Measurements from ENCODE around the gene SMIM22. TPM values are rescaled to one million over a fixed set of nuclear protein-coding genes. Genes with fewer than 3 reads are reported as not detected.

SMIM22 gene
- total RNA-seq, 1 donor = not detected

GRCh38 chr16:4788489-4788889, 6.7 kb upstream of the SMIM22 start:
- H3K4me3 ChIP-seq (ENCODE audit: low read depth, low read length) = no peak overlapping the region
- DNase-seq (ENCODE audit: low read depth) = no peak
- TF ChIP-seq CTCF (IDR thresholded peaks at IDR 0.05; ENCODE audit: insufficient read depth, low read depth, low read length) = no peak

- DNase-seq (ENCODE audit: low read depth) = no peak
- no peak overlapping the region for H3K4me3 ChIP-seq (ENCODE audit: low read depth, low read length)
- no peak for TF ChIP-seq CTCF (IDR thresholded peaks at IDR 0.05; ENCODE audit: insufficient read depth, low read depth, low read length)
Measured at GRCh38 chr16:4788910-4789309, 6.3 kb upstream of the SMIM22 start.

- DNase-seq (ENCODE audit: low read depth) = no peak
- no peak overlapping the region for H3K4me3 ChIP-seq (ENCODE audit: low read depth, low read length)
- no peak for TF ChIP-seq CTCF (IDR thresholded peaks at IDR 0.05; ENCODE audit: insufficient read depth, low read depth, low read length)
Measured at GRCh38 chr16:4790261-4790660, 4.9 kb upstream of the SMIM22 start.

- TF ChIP-seq CTCF (IDR thresholded peaks at IDR 0.05; ENCODE audit: insufficient read depth, low read depth, low read length) = no peak
- DNase-seq (ENCODE audit: low read depth) = no peak
Measured at GRCh38 chr16:4790871-4791270, 4.3 kb upstream of the SMIM22 start.

GRCh38 chr16:4792951-4793513, 2.1 kb upstream of the SMIM22 start:
- TF ChIP-seq CTCF (IDR thresholded peaks at IDR 0.05; ENCODE audit: insufficient read depth, low read depth, low read length) = no peak
- no peak overlapping the region for H3K4me3 ChIP-seq (ENCODE audit: low read depth, low read length)
- DNase-seq (ENCODE audit: low read depth) = no peak

More at GRCh38 chr16:4790871-4791270, 4.3 kb upstream of the SMIM22 start:
- H3K4me3 ChIP-seq (ENCODE audit: low read depth, low read length) = no peak overlapping the region

GRCh38 chr16:4795828-4796572, 831 bp downstream of the SMIM22 start:
- H3K4me3 ChIP-seq (ENCODE audit: low read depth, low read length) = no peak overlapping the region
- DNase-seq (ENCODE audit: low read depth) = no peak
- TF ChIP-seq CTCF (IDR thresholded peaks at IDR 0.05; ENCODE audit: insufficient read depth, low read depth, low read length) = no peak
